GM23338 (cell line): ENCODE data around the gene SLX4IP. TPM values are rescaled to one million over a fixed set of nuclear protein-coding genes. Genes with fewer than 3 reads are reported as not detected.

ENCODE experiments used
- ATAC-seq: fragments of 200-7000 bp; cut with Tn5 transposase; 3 replicates; pipeline ENCODE4 v1.9.1; 2020
- DNase-seq: peaks from one replicate; pipeline ENCODE4 v3.0.0-alpha.2; 2015; ENCODE audit warnings: low spot score
- H2AFZ ChIP-seq: fragments of 200-600 bp; sonication (generic); 2 replicates; pipeline ENCODE4 v1.8.0; 2016; ENCODE audit warnings: antibody characterized with exemption, mild to moderate bottlenecking, moderate library complexity
- H3F3A ChIP-seq: fragments of 200-600 bp; sonication (generic); replicated peaks from 2 replicates; pipeline ENCODE4 v1.8.0; 2017; ENCODE audit warnings: antibody characterized with exemption, mixed run types, low read depth
- H3K27ac ChIP-seq: fragments of 200-600 bp; sonication (generic); 2 replicates; pipeline ENCODE4 v1.6.1; 2016; ENCODE audit warnings: low read depth
- H3K27me3 ChIP-seq: fragments of 200-600 bp; sonication (generic); 2 replicates; pipeline ENCODE4 v1.8.0; 2016; ENCODE audit warnings: mild to moderate bottlenecking, mixed run types, moderate library complexity; ENCODE audit not compliant: insufficient read depth
- H3K36me3 ChIP-seq: fragments of 200-600 bp; sonication (generic); 2 replicates; pipeline ENCODE4 v1.8.0; 2016; ENCODE audit warnings: mild to moderate bottlenecking; ENCODE audit not compliant: insufficient read depth
- H3K4me1 ChIP-seq: fragments of 200-600 bp; sonication (generic); 2 replicates; pipeline ENCODE4 v1.8.0; 2016; ENCODE audit warnings: mild to moderate bottlenecking, moderate library complexity; ENCODE audit not compliant: insufficient read depth
- H3K4me2 ChIP-seq: fragments of 200-600 bp; sonication (generic); 2 replicates; pipeline ENCODE4 v1.7.1; 2017; ENCODE audit warnings: mixed run types
- H3K4me3 ChIP-seq: fragments of 200-600 bp; sonication (generic); 2 replicates; pipeline ENCODE4 v1.6.1; 2016; ENCODE audit warnings: mixed run types
- H3K79me2 ChIP-seq: fragments of 200-600 bp; sonication (generic); replicated peaks from 2 replicates; pipeline ENCODE4 v1.8.0; 2017; ENCODE audit warnings: mild to moderate bottlenecking; ENCODE audit not compliant: insufficient read depth
- H3K9me2 ChIP-seq: fragments of 200-600 bp; sonication (generic); 2 replicates; pipeline ENCODE4 v1.8.0; 2017; ENCODE audit not compliant: insufficient read depth
- H4K20me1 ChIP-seq: fragments of 200-600 bp; sonication (generic); replicated peaks from 2 replicates; pipeline ENCODE4 v1.8.0; 2017; ENCODE audit warnings: mild to moderate bottlenecking; ENCODE audit not compliant: insufficient read depth
- H3K27ac Mint-ChIP-seq: 2 replicates; pipeline ENCODE4 v1.8.0; 2020; ENCODE audit warnings: inconsistent platforms, mild to moderate bottlenecking, moderate library complexity, mixed read lengths
- H3K27me3 Mint-ChIP-seq: 3 replicates; pipeline ENCODE4 v1.8.0; 2022; ENCODE audit warnings: low read depth, mild to moderate bottlenecking, moderate library complexity, mixed read lengths, inconsistent platforms; ENCODE audit not compliant: insufficient read depth, poor library complexity
- H3K36me3 Mint-ChIP-seq: 3 replicates; pipeline ENCODE4 v1.8.0; 2021; ENCODE audit warnings: low read depth, mild to moderate bottlenecking, inconsistent platforms, moderate library complexity, mixed read lengths
- H3K4me1 Mint-ChIP-seq: 3 replicates; pipeline ENCODE4 v1.8.0; 2020; ENCODE audit warnings: mild to moderate bottlenecking, inconsistent platforms, mixed read lengths
- H3K4me3 Mint-ChIP-seq: 3 replicates; pipeline ENCODE4 v1.8.0; 2021; ENCODE audit warnings: moderate library complexity, mild to moderate bottlenecking, inconsistent platforms, mixed read lengths
- H3K9me3 Mint-ChIP-seq: 3 replicates; pipeline ENCODE4 v1.8.0; 2020; ENCODE audit warnings: moderate library complexity, mild to moderate bottlenecking, inconsistent platforms, mixed read lengths
- EZH2 ChIP-seq: fragments of 200-600 bp; sonication (generic); IDR thresholded peaks from one replicate; pipeline ENCODE4 v1.8.0; 2017; ENCODE audit warnings: antibody characterized with exemption, mild to moderate bottlenecking, low read depth; ENCODE audit not compliant: unreplicated experiment
- EZH2phosphoT487 ChIP-seq: fragments of 200-600 bp; sonication (generic); IDR thresholded peaks from one replicate; pipeline ENCODE4 v1.8.1; 2018; ENCODE audit warnings: antibody characterized with exemption; ENCODE audit not compliant: unreplicated experiment
- JUNB ChIP-seq: IDR thresholded peaks from one replicate; pipeline ENCODE4 v1.6.1; 2016; ENCODE audit warnings: antibody characterized with exemption; ENCODE audit not compliant: unreplicated experiment
- NANOG ChIP-seq: IDR thresholded peaks from 2 replicates; pipeline ENCODE4 v1.6.1; 2016; ENCODE audit warnings: antibody characterized with exemption, borderline replicate concordance
- POLR2AphosphoS5 ChIP-seq: IDR thresholded peaks from 2 replicates; pipeline ENCODE4 v1.6.1; 2016; ENCODE audit warnings: antibody characterized with exemption, low read depth
- ZNF114 ChIP-seq: fragments of 250-450 bp; sonication (Bioruptor Pico); IDR thresholded peaks from 2 replicates; pipeline ENCODE4 v1.5.0; 2020; ENCODE audit warnings: mild to moderate bottlenecking, moderate library complexity
- ZNF331 ChIP-seq: fragments of 250-450 bp; sonication (Bioruptor Pico); IDR thresholded peaks from 2 replicates; pipeline ENCODE4 v1.5.0; 2020; ENCODE audit warnings: low read depth, mild to moderate bottlenecking, moderate library complexity
- polyA plus RNA-seq: library from polyadenylated mRNA; unstranded; fragments of >200 nt; fragmentation: Nextera tagmentation; extraction: Ambion mirVana; gene quantifications from 2 replicates; pipeline ENCODE4 v1.2.1, GENCODE V29; 2016
- total RNA-seq: library from RNA; depleted of rRNA; stranded (reverse); fragments of >200 nt; shearing (Covaris generic); gene quantifications from 2 replicates; pipeline ENCODE4 v1.2.3, GENCODE V29; 2014
- TF ChIP-seq, protein P1 (sequence below), 2 experiments: fragments of 200-600 bp in 1 of 2; sonication (generic) in 1 of 2; conservative IDR thresholded peaks; 2 replicates each; pipeline versions ENCODE4 v1.5.1 to v1.6.1; 2016 to 2017; ENCODE audit warnings: antibody characterized with exemption in 2 of 2, low read depth in 2 of 2, mild to moderate bottlenecking in 2 of 2, moderate library complexity in 1 of 2
- TF ChIP-seq, protein P2 (sequence below): IDR thresholded peaks from one replicate; pipeline ENCODE4 v1.6.1; 2018; ENCODE audit warnings: antibody characterized with exemption; ENCODE audit not compliant: unreplicated experiment
- TF ChIP-seq, protein P3 (sequence below): IDR thresholded peaks from 2 replicates; pipeline ENCODE4 v1.6.1; 2016; ENCODE audit warnings: antibody characterized with exemption

Gene SLX4IP
- total and polyA plus RNA-seq, 2 experiments from 2014 or later = 9.1 to 9.8 TPM

DNA sequence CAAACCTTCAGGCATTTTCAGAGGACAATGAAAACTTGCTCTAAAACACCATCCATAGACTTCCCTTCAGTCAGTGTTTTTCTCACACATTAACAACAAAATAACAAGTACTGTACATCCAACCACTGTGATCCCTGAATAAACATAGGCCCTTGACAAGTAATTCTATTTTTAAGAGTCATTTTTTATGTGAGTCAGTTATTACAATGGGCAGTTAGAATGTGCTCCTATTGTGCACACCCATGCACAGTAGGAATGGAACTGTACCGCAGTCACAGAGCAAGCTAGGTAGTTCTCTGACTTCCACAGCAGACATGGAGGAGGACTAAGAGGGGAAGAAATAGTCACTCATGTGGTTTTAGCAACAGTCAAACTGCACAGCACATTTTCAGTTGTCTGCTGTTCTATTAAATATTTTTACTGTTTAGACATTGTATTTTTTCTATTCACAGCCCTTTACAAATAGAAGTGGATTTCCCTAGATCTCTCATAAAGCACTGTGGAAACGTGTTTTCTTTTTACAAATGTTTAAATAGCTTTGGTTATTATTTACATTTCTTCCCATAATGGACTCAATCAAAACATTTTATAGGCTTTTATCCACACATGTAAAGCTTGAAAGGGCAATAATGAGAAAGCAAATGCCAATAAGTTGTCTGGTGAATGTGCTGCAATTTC, 138.3 kb downstream of the SLX4IP start:
- H4K20me1 ChIP-seq = no peaks in the 10 kb centered on the region
- Mint-ChIP-seq H3K27ac (no peak overlapping the region), H3K36me3 (peaks cover 8% of the 10 kb centered on the region; the same call in 2 of the 3 replicates), H3K4me3 (no peak overlapping the region), H3K27me3 (no peaks in the 10 kb centered on the region), H3K9me3 (no peaks in the 10 kb centered on the region), H3K4me1 (peaks cover 7% of the 10 kb centered on the region; the same call in 1 of the 3 replicates)
- ATAC-seq (no peak), DNase-seq (no peak)
- TF ChIP-seq, protein P1, sequence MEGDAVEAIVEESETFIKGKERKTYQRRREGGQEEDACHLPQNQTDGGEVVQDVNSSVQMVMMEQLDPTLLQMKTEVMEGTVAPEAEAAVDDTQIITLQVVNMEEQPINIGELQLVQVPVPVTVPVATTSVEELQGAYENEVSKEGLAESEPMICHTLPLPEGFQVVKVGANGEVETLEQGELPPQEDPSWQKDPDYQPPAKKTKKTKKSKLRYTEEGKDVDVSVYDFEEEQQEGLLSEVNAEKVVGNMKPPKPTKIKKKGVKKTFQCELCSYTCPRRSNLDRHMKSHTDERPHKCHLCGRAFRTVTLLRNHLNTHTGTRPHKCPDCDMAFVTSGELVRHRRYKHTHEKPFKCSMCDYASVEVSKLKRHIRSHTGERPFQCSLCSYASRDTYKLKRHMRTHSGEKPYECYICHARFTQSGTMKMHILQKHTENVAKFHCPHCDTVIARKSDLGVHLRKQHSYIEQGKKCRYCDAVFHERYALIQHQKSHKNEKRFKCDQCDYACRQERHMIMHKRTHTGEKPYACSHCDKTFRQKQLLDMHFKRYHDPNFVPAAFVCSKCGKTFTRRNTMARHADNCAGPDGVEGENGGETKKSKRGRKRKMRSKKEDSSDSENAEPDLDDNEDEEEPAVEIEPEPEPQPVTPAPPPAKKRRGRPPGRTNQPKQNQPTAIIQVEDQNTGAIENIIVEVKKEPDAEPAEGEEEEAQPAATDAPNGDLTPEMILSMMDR (conservative IDR thresholded peaks at IDR 0.05; ENCODE audit: low read depth in 2 of 2) = no peak
- H3K27ac ChIP-seq = no peak overlapping the region
- H3K9me2 ChIP-seq = no peaks in the 10 kb centered on the region
- no peak overlapping the region for H3K4me3 ChIP-seq
- H3F3A ChIP-seq = no peaks in the 10 kb centered on the region
- no peaks in the 10 kb centered on the region for H3K36me3 ChIP-seq
- H3K79me2 ChIP-seq = no peaks in the 10 kb centered on the region
- H2AFZ ChIP-seq = no peak overlapping the region
- no peaks in the 10 kb centered on the region for H3K27me3 ChIP-seq
- no peaks in the 10 kb centered on the region for H3K4me1 ChIP-seq
- no peak overlapping the region for H3K4me2 ChIP-seq

DNA sequence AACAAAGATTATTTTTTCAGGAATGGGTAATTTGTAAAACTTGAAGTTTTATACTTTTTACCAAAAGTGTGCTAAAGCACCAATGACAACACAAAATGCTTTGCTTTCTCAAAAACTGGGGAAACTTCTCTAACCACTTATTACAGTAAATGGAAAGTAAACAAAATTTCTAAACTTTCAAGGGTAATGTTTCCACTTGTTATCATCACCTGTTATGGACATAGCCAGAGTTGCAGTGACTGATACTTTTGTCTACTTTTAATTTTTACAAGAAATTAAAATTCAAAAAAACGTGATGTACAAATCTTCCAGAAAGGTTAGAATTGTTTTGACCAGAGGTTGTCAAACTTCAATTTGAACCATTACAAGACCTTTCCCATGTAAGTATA, 138.8 kb downstream of the SLX4IP start:
- no peak overlapping the region for H3K27ac Mint-ChIP-seq
- no peak overlapping the region for H3K4me3 ChIP-seq
- no peak for DNase-seq
- H3K27me3 Mint-ChIP-seq = no peaks in the 10 kb centered on the region
- no peaks in the 10 kb centered on the region for H3K4me1 ChIP-seq
- ATAC-seq = no peak
- H2AFZ ChIP-seq = no peak overlapping the region
- no peaks in the 10 kb centered on the region for H4K20me1 ChIP-seq
- no peak overlapping the region for H3K27ac ChIP-seq
- H3F3A ChIP-seq = no peaks in the 10 kb centered on the region
- H3K27me3 ChIP-seq = no peaks in the 10 kb centered on the region
- H3K36me3 Mint-ChIP-seq = peaks cover 3% of the 10 kb centered on the region; the same call in 1 of the 3 replicates
- H3K36me3 ChIP-seq = no peaks in the 10 kb centered on the region
- H3K4me3 Mint-ChIP-seq = no peak overlapping the region
- no peak overlapping the region for H3K4me2 ChIP-seq
- no peaks in the 10 kb centered on the region for H3K79me2 ChIP-seq
- H3K9me2 ChIP-seq = no peaks in the 10 kb centered on the region
- peaks cover 7% of the 10 kb centered on the region; the same call in 1 of the 3 replicates for H3K4me1 Mint-ChIP-seq
- no peaks in the 10 kb centered on the region for H3K9me3 Mint-ChIP-seq
- no peak for TF ChIP-seq NANOG
- TF ChIP-seq, protein P2, sequence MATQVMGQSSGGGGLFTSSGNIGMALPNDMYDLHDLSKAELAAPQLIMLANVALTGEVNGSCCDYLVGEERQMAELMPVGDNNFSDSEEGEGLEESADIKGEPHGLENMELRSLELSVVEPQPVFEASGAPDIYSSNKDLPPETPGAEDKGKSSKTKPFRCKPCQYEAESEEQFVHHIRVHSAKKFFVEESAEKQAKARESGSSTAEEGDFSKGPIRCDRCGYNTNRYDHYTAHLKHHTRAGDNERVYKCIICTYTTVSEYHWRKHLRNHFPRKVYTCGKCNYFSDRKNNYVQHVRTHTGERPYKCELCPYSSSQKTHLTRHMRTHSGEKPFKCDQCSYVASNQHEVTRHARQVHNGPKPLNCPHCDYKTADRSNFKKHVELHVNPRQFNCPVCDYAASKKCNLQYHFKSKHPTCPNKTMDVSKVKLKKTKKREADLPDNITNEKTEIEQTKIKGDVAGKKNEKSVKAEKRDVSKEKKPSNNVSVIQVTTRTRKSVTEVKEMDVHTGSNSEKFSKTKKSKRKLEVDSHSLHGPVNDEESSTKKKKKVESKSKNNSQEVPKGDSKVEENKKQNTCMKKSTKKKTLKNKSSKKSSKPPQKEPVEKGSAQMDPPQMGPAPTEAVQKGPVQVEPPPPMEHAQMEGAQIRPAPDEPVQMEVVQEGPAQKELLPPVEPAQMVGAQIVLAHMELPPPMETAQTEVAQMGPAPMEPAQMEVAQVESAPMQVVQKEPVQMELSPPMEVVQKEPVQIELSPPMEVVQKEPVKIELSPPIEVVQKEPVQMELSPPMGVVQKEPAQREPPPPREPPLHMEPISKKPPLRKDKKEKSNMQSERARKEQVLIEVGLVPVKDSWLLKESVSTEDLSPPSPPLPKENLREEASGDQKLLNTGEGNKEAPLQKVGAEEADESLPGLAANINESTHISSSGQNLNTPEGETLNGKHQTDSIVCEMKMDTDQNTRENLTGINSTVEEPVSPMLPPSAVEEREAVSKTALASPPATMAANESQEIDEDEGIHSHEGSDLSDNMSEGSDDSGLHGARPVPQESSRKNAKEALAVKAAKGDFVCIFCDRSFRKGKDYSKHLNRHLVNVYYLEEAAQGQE = no peak
- TF ChIP-seq POLR2AphosphoS5 = no peak
- TF ChIP-seq ZNF331 = no peak
- TF ChIP-seq ZNF114 (CRISPR knock-in tag) = no peak
- TF ChIP-seq EZH2phosphoT487 = no peak
- no peak for TF ChIP-seq EZH2
- TF ChIP-seq, protein P3, sequence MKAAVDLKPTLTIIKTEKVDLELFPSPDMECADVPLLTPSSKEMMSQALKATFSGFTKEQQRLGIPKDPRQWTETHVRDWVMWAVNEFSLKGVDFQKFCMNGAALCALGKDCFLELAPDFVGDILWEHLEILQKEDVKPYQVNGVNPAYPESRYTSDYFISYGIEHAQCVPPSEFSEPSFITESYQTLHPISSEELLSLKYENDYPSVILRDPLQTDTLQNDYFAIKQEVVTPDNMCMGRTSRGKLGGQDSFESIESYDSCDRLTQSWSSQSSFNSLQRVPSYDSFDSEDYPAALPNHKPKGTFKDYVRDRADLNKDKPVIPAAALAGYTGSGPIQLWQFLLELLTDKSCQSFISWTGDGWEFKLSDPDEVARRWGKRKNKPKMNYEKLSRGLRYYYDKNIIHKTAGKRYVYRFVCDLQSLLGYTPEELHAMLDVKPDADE = no peak
- no peak for TF ChIP-seq JUNB
